ENCODE measurements around the gene CLEC20A. TPM values are rescaled to one million over a fixed set of nuclear protein-coding genes. Genes with fewer than 3 reads are reported as not detected.

The CLEC20A gene
- total and polyA plus RNA-seq, 2 experiments from 2014 or later: not detected

GRCh38 chr1:178434899-178435435 lies 61.8 kb downstream of the CLEC20A start:
- no peaks in the 10 kb centered on the region for H4K20me1 ChIP-seq (ENCODE audit: insufficient read depth, poor library complexity, severe bottlenecking)
- TF ChIP-seq CTCF (IDR thresholded peaks at IDR 0.05; ENCODE audit: poor library complexity) (no peak), EZH2phosphoT487 (IDR thresholded peaks at IDR 0.05; ENCODE audit: low read depth, severe bottlenecking, unreplicated experiment) (no peak), EZH2 (IDR thresholded peaks at IDR 0.05; ENCODE audit: borderline replicate concordance) (no peak)
- no peak overlapping the region for H3K4me2 ChIP-seq
- H3K4me3 ChIP-seq: no peak overlapping the region
- H2AFZ ChIP-seq: no peak overlapping the region
- H3K27ac ChIP-seq: no peak overlapping the region
- no peaks in the 10 kb centered on the region for H3K4me1 ChIP-seq (ENCODE audit: insufficient read depth)
- H3K27me3 ChIP-seq: no peaks in the 10 kb centered on the region
- no peaks in the 10 kb centered on the region for H3K9me2 ChIP-seq (replicated peaks; ENCODE audit: insufficient read depth)
- no peaks in the 10 kb centered on the region for H3K9me3 ChIP-seq (ENCODE audit: low read depth)
- H3K79me2 ChIP-seq: no peaks in the 10 kb centered on the region
- DNase-seq (ENCODE audit: low spot score): no peak
- H3K36me3 ChIP-seq (replicated peaks; ENCODE audit: insufficient read depth, low read depth): no peaks in the 10 kb centered on the region

GRCh38 chr1:178434360-178434759 lies 62.4 kb downstream of the CLEC20A start:
- no peak for DNase-seq (ENCODE audit: low spot score)
- Histone ChIP-seq H3K9me3 (ENCODE audit: low read depth) (no peaks in the 10 kb centered on the region), H4K20me1 (ENCODE audit: insufficient read depth, poor library complexity, severe bottlenecking) (no peaks in the 10 kb centered on the region), H2AFZ (no peak overlapping the region), H3K9me2 (replicated peaks; ENCODE audit: insufficient read depth) (no peaks in the 10 kb centered on the region), H3K36me3 (replicated peaks; ENCODE audit: insufficient read depth, low read depth) (no peaks in the 10 kb centered on the region), H3K4me2 (no peak overlapping the region), H3K4me3 (no peak overlapping the region), H3K27ac (no peak overlapping the region), H3K4me1 (ENCODE audit: insufficient read depth) (no peaks in the 10 kb centered on the region), H3K79me2 (no peaks in the 10 kb centered on the region), H3K27me3 (no peaks in the 10 kb centered on the region)
- WGBS (ENCODE audit: low lambda C conversion rate, missing lambda C conversion rate): 91% methylated on average over 1 of the region's 1 CpG
- TF ChIP-seq EZH2 (IDR thresholded peaks at IDR 0.05; ENCODE audit: borderline replicate concordance): no peak
- no peak for TF ChIP-seq CTCF (IDR thresholded peaks at IDR 0.05; ENCODE audit: poor library complexity)
- no peak for TF ChIP-seq EZH2phosphoT487 (IDR thresholded peaks at IDR 0.05; ENCODE audit: low read depth, severe bottlenecking, unreplicated experiment)

Small RNA genes lying within 50 kb of the gene (small RNA-seq; reads per million reads assigned to genes)
- gene RF00017: not detected

Other genes starting within 250 kb of the CLEC20A start
- gene TEX35, start 16.1 kb upstream of the CLEC20A start, total RNA-seq: not detected in 2 replicates
- gene TEX35, start 16.1 kb upstream of the CLEC20A start, polyA plus RNA-seq: not detected in 2 replicates
- gene RALGPS2, start 228.3 kb upstream of the CLEC20A start, total RNA-seq: 31.3 and 35.4 TPM in 2 replicates
- gene RALGPS2, start 228.3 kb upstream of the CLEC20A start, polyA plus RNA-seq: 9.3 and 9.5 TPM in 2 replicates

Measured in hepatocyte (in vitro differentiated cells).